ENCODE measurements around the gene DHTKD1. TPM values are rescaled to one million over a fixed set of nuclear protein-coding genes. Genes with fewer than 3 reads are reported as not detected.

DHTKD1 gene
- total RNA-seq, 2 experiments from 2014 or later, result 5.1 to 5.3 TPM

DNA sequence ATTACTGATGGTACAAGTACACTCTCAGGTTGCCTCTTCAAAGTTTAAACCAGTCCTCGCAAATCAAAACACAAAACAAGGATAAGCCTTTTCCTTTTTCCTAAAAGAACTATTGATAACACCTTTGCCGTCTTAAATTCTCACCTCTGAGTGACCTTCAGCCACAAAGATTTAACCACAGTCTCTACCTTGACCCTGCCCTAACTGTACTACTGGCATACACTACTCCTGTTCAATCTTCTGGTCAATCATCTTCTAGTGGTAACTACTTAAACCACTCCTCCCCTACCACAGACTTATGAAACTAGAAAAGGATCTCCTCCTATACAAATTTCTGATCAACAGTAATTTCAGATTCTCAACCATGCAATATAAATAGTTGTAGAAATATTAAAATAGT is 41.2 kb upstream of the DHTKD1 start:
- peaks cover 42% of the 10 kb centered on the region for H3K4me1 Mint-ChIP-seq (ENCODE audit: low read depth)
- no peak overlapping the region for H3K27ac Mint-ChIP-seq
- H3K4me3 ChIP-seq (ENCODE audit: low read length), result no peak overlapping the region
- peaks cover 9% of the 10 kb centered on the region for H3K4me1 ChIP-seq (ENCODE audit: insufficient read depth, low read length)
- H3K27me3 Mint-ChIP-seq, result no peaks in the 10 kb centered on the region
- ChIA-PET CTCF (no interaction called here), POLR2A (no interaction called here)
- no peaks in the 10 kb centered on the region for H3K9me3 Mint-ChIP-seq
- no peaks in the 10 kb centered on the region for H3K9me3 ChIP-seq (ENCODE audit: control insufficient read depth in 1 of 2, insufficient read depth in 1 of 2, low read length in 2 of 2)
- H3K4me3 Mint-ChIP-seq, result no peak overlapping the region
- DNase-seq (no peak), ATAC-seq (ENCODE audit: poor library complexity) (no peak)
- TF ChIP-seq, protein P1, sequence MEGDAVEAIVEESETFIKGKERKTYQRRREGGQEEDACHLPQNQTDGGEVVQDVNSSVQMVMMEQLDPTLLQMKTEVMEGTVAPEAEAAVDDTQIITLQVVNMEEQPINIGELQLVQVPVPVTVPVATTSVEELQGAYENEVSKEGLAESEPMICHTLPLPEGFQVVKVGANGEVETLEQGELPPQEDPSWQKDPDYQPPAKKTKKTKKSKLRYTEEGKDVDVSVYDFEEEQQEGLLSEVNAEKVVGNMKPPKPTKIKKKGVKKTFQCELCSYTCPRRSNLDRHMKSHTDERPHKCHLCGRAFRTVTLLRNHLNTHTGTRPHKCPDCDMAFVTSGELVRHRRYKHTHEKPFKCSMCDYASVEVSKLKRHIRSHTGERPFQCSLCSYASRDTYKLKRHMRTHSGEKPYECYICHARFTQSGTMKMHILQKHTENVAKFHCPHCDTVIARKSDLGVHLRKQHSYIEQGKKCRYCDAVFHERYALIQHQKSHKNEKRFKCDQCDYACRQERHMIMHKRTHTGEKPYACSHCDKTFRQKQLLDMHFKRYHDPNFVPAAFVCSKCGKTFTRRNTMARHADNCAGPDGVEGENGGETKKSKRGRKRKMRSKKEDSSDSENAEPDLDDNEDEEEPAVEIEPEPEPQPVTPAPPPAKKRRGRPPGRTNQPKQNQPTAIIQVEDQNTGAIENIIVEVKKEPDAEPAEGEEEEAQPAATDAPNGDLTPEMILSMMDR (IDR thresholded peaks at IDR 0.05), result no peak
- peaks cover 65% of the 10 kb centered on the region for H3K36me3 Mint-ChIP-seq (ENCODE audit: low read depth)
- intact Hi-C loops (cut with DNase I, micrococcal nuclease), result no loop called here
- H3K27ac ChIP-seq (ENCODE audit: low read depth in 1 of 2, low read length in 2 of 2), result no peak overlapping the region
- H3K27me3 ChIP-seq (ENCODE audit: control insufficient read depth in 1 of 2, insufficient read depth in 2 of 2, low read length in 2 of 2), result no peaks in the 10 kb centered on the region
- H3K36me3 ChIP-seq (ENCODE audit: insufficient read depth, low read length), result peaks cover 45% of the 10 kb centered on the region

DNA sequence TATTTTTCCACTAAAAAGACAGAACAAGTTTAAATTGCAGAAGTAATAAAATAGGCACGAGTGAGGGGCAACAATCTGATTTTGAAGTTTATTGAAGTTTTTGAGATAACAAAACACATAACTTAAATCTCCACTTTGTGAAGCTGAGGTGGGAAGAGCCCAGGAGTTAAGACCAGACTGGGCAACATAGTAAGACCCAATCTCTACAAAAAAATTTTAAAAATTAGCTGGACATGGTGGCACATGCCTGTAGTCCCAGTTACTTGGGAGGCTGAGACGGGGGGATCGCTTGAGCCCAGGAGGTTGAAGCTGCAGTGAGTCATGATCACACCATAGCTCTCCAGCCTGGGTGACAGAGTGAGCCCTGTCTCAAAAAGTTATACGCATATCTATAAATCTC is 37.4 kb upstream of the DHTKD1 start:
- TF ChIP-seq, protein P1 (IDR thresholded peaks at IDR 0.05), result no peak
- H3K4me3 Mint-ChIP-seq, result no peak overlapping the region
- no peaks in the 10 kb centered on the region for H3K27me3 Mint-ChIP-seq
- ATAC-seq (ENCODE audit: poor library complexity) (no peak), DNase-seq (no peak)
- no peaks in the 10 kb centered on the region for H3K27me3 ChIP-seq (ENCODE audit: control insufficient read depth in 1 of 2, insufficient read depth in 2 of 2, low read length in 2 of 2)
- H3K4me3 ChIP-seq (ENCODE audit: low read length), result no peak overlapping the region
- no peaks in the 10 kb centered on the region for H3K4me1 ChIP-seq (ENCODE audit: insufficient read depth, low read length)
- peaks cover 78% of the 10 kb centered on the region for H3K36me3 Mint-ChIP-seq (ENCODE audit: low read depth)
- H3K27ac Mint-ChIP-seq, result peak overlapping the region; percentile 37
- CTCF ChIA-PET, result no interaction called here
- POLR2A ChIA-PET, result interaction anchor here (0.7 to 3.3 kb wide), 2 partner anchors 9 to 11 kb away, joined by 3 to 16 read pairs; partner anchors contain the start of gene UPF2
- intact Hi-C loops (cut with DNase I, micrococcal nuclease), result no loop called here
- H3K27ac ChIP-seq (ENCODE audit: low read depth in 1 of 2, low read length in 2 of 2), result no peak overlapping the region
- no peaks in the 10 kb centered on the region for H3K9me3 Mint-ChIP-seq
- peaks cover 76% of the 10 kb centered on the region for H3K36me3 ChIP-seq (ENCODE audit: insufficient read depth, low read length)
- peaks cover 37% of the 10 kb centered on the region for H3K4me1 Mint-ChIP-seq (ENCODE audit: low read depth)
- no peaks in the 10 kb centered on the region for H3K9me3 ChIP-seq (ENCODE audit: control insufficient read depth in 1 of 2, insufficient read depth in 1 of 2, low read length in 2 of 2)

DNA sequence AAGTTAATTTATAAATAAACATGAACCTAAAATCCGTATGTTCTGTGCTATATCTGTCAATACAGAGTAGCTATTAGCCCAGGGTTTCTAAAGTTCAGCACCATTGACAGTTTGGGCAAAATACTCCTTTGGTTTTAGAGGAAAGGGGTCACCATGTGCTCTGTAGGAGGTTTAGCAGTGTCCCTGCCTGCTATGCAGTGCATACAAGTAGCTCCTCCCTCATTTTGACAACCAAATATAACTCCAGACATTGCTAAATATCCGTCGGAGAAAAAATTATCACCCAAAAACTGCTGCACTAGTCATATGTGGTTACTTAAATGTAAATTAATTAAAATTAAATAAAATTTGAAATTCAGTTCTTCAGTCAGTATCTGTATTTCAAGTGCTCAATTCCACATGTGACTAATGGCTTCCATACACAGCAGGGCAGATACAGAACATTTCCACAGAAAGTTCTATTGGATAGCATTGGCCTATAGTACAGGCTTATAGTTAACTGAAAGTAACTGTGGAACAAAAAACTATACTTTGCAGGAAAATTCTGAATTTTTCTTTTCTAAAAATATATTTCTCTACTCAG is 32.6 kb upstream of the DHTKD1 start:
- Mint-ChIP-seq H3K4me1 (ENCODE audit: low read depth) (peaks cover 35% of the 10 kb centered on the region), H3K27me3 (no peaks in the 10 kb centered on the region), H3K36me3 (ENCODE audit: low read depth) (peaks cover 40% of the 10 kb centered on the region), H3K27ac (peak overlapping the region; percentile 2), H3K9me3 (no peaks in the 10 kb centered on the region), H3K4me3 (no peak overlapping the region)
- Histone ChIP-seq H3K27me3 (ENCODE audit: control insufficient read depth in 1 of 2, insufficient read depth in 2 of 2, low read length in 2 of 2) (no peaks in the 10 kb centered on the region), H3K36me3 (ENCODE audit: insufficient read depth, low read length) (peaks cover 40% of the 10 kb centered on the region), H3K4me3 (ENCODE audit: low read length) (no peak overlapping the region), H3K4me1 (ENCODE audit: insufficient read depth, low read length) (no peaks in the 10 kb centered on the region), H3K9me3 (ENCODE audit: control insufficient read depth in 1 of 2, insufficient read depth in 1 of 2, low read length in 2 of 2) (no peaks in the 10 kb centered on the region), H3K27ac (ENCODE audit: low read depth in 1 of 2, low read length in 2 of 2) (no peak overlapping the region)
- CTCF ChIA-PET, result no interaction called here
- TF ChIP-seq, protein P1 (IDR thresholded peaks at IDR 0.05), result no peak
- POLR2A ChIA-PET, result no interaction called here
- no peak for DNase-seq
- ATAC-seq (ENCODE audit: poor library complexity), result no peak
- intact Hi-C loops (cut with DNase I, micrococcal nuclease), result no loop called here

Measured in CD4-positive, alpha-beta T cell (primary cell).